Measurements from ENCODE around the gene SLC13A1.

GRCh38 chr7:123184271-123184670, 15.5 kb downstream of the SLC13A1 start:
- no peak for TF ChIP-seq CTCF (IDR thresholded peaks at IDR 0.05; ENCODE audit: low read length)
- no peak for TF ChIP-seq EZH2 (optimal IDR thresholded peaks at IDR 0.05; ENCODE audit: low read depth, low read length)
- no peak for TF ChIP-seq EZH2phosphoT487 (IDR thresholded peaks at IDR 0.05; ENCODE audit: low read length)

Data from MM.1S (cell line).